ENCODE data around the gene CRMP1.

Gene CRMP1

GRCh38 chr4:5893004-5893580 lies at the start of gene CRMP1:
TSS of gene CRMP1 (minus strand) at chr4:5893086. CDS start at chr4:5892969, 117 bp downstream.
- no peak for DNase-seq (ENCODE audit: low read depth in 2 of 3, low spot score in 2 of 3)

GRCh38 chr4:5941601-5942000 lies 48.7 kb upstream of the CRMP1 start:
- DNase-seq (ENCODE audit: low read depth in 2 of 3, low spot score in 2 of 3): no peak

GRCh38 chr4:5940470-5941203 lies 47.8 kb upstream of the CRMP1 start:
- no peak for DNase-seq (ENCODE audit: low read depth in 2 of 3, low spot score in 2 of 3)

- no peak for DNase-seq (ENCODE audit: low read depth in 2 of 3, low spot score in 2 of 3)
Measured at GRCh38 chr4:5933996-5934831, 41.3 kb upstream of the CRMP1 start.

GRCh38 chr4:5933116-5933515 lies 40.2 kb upstream of the CRMP1 start:
- no peak for DNase-seq (ENCODE audit: low read depth in 2 of 3, low spot score in 2 of 3)

GRCh38 chr4:5932035-5932568 lies 39.2 kb upstream of the CRMP1 start:
- DNase-seq (ENCODE audit: low read depth in 2 of 3, low spot score in 2 of 3): no peak

- DNase-seq (ENCODE audit: low read depth in 2 of 3, low spot score in 2 of 3): no peak
Measured at GRCh38 chr4:5931526-5931925, 38.6 kb upstream of the CRMP1 start.

- DNase-seq (ENCODE audit: low read depth in 2 of 3, low spot score in 2 of 3): no peak
Measured at GRCh38 chr4:5930876-5931275, 38.0 kb upstream of the CRMP1 start.

- no peak for DNase-seq (ENCODE audit: low read depth in 2 of 3, low spot score in 2 of 3)
Measured at GRCh38 chr4:5930456-5930855, 37.6 kb upstream of the CRMP1 start.

GRCh38 chr4:5928844-5929420 lies 36.0 kb upstream of the CRMP1 start:
- DNase-seq (ENCODE audit: low read depth in 2 of 3, low spot score in 2 of 3): no peak

GRCh38 chr4:5928274-5928673 lies 35.4 kb upstream of the CRMP1 start:
- no peak for DNase-seq (ENCODE audit: low read depth in 2 of 3, low spot score in 2 of 3)

GRCh38 chr4:5927747-5928146 lies 34.9 kb upstream of the CRMP1 start:
- no peak for DNase-seq (ENCODE audit: low read depth in 2 of 3, low spot score in 2 of 3)

GRCh38 chr4:5927116-5927515 lies 34.2 kb upstream of the CRMP1 start:
- no peak for DNase-seq (ENCODE audit: low read depth in 2 of 3, low spot score in 2 of 3)

- no peak for DNase-seq (ENCODE audit: low read depth in 2 of 3, low spot score in 2 of 3)
Measured at GRCh38 chr4:5926598-5926997, 33.7 kb upstream of the CRMP1 start.

- DNase-seq (ENCODE audit: low read depth in 2 of 3, low spot score in 2 of 3): no peak
Measured at GRCh38 chr4:5925419-5926200, 32.7 kb upstream of the CRMP1 start.

GRCh38 chr4:5924461-5925125 lies 31.7 kb upstream of the CRMP1 start:
- DNase-seq (ENCODE audit: low read depth in 2 of 3, low spot score in 2 of 3): no peak

- DNase-seq (ENCODE audit: low read depth in 2 of 3, low spot score in 2 of 3): no peak
Measured at GRCh38 chr4:5923376-5923775, 30.5 kb upstream of the CRMP1 start.

GRCh38 chr4:5922556-5922955 lies 29.7 kb upstream of the CRMP1 start:
- DNase-seq (ENCODE audit: low read depth in 2 of 3, low spot score in 2 of 3): no peak

- no peak for DNase-seq (ENCODE audit: low read depth in 2 of 3, low spot score in 2 of 3)
Measured at GRCh38 chr4:5921981-5922380, 29.1 kb upstream of the CRMP1 start.
